Fibroblast of skin of left biceps (primary cell): Measurements from ENCODE around the gene NUP205.

Experiments
- DNase-seq, 2 experiments: peaks; one replicate each; pipeline ENCODE4 v3.0.0-alpha.2; 2013; ENCODE audit warnings: low read depth in 2 of 2

Gene NUP205

GRCh38 chr7:135550196-135550595 is 7.5 kb upstream of the NUP205 start:
- DNase-seq = no peak

DNA sequence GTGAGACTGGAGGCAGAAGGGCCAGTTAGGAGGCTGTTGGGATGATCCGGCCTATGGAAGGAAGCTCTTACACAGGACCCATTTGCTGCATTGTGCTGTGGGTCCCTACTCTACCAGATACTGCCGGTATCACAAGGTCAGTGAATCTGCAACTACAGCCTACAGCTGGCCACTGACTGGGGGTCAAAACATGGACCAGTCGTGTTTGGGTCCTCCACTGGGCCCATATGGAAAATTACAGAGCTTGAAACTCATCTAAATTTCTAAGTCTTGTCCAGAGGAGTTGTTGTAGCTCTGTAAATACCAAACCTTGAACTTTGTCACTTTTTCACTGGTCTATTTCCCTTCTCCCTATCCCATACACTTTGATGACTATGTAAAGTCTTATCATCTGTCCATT is 5.6 kb upstream of the NUP205 start:
- DNase-seq = no peak

DNA sequence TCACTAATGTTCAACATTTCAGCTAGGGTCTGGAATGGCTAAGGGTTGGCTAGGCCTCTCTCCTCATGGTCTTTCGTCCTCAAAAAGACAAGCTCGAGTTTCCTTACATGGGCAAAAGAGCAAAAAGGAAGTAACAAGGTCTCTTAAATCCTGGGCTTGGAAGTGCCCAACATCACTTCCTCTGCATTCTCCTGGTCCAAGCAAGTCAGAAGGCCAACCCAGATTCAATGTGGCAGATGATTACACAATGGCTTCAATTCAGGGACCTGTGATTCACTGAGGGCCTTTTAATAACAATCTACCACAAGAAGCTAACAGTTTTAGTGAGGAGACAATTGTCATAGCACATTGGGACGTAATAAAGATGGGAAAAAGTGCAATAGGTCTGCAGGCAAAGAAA is 4.4 kb upstream of the NUP205 start:
- no peak for DNase-seq

- no peak for DNase-seq
Measured at GRCh38 chr7:135558337-135558767, 635 bp downstream of the NUP205 start.

DNA sequence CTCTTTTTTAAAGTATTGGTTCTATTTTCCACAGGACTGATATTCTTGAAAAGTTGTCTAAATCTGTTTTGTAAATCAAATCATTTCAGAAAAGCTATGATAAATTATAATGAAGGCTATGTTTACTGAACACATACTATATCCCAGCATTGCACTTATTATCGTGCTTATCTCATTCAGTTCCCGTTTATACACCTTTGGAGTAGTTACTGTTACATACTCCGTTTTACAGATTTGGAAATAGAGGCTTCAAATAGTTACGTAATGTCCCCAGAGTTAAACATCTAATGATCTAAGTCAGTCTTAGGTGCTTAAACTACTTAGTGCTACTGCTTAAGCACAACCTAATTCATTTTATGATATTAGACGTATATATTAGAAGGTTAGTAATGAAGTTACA is 1.2 kb downstream of the NUP205 start:
- DNase-seq = no peak

DNA sequence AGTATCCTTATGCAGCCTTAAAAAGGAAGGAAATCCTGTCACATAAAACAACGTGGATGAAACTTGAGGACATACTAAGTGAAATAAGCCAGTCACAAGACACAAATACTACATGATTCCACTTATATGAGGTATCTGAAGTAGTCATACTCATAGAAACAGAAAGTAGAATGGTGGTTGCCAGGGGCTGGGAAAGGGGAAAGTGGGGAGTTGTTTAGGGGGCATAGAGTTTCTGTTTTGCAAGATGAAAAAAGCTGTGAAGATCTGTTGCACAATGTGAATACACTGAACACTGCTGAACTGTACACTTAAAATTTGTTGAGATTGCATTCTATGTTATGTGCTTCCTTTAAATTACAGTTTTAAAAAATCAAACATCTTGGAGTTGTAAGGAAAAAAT is 2.9 kb downstream of the NUP205 start:
- DNase-seq = no peak

- no peak for DNase-seq
Measured at GRCh38 chr7:135562720-135563119, 5.0 kb downstream of the NUP205 start.

DNA sequence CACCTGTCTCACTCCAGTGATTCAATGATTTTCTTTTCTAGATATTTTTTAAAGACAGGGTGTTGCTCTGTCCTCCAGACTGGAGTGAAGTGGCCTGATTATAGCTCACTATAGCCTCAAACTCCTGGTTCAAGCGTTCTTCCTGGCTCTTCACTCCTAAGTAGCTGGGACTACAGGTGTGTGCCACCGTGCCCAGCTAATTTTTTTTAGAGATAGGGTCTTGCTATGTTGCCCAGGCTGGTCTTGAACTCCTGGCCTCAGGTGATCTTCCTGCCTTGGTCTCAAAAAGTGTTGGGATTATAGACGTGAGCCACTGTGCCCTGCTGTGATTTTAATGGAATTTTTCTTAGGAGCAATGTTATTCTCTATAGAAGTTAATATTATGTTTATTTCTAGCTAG is 14.1 kb downstream of the NUP205 start:
- no peak for DNase-seq

DNA sequence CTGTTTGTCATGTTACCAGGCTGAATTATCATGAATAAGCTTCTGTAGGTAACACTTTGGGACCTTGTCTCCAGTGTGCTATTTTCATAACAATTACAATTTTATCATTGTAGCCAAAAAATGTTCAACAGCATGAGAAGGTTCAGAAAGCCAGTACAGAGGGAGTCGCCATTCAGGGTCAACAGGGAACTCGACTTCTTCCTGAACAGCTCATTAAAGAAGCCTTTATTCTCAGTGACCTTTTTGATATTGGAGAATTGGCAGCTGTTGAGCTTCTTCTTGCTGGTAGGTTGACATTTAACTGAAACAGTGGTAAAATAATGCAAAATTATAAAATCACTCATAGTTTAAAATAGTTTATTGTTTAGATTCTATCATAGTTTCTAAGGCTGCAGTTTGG is 15.8 kb downstream of the NUP205 start:
- DNase-seq = no peak

DNA sequence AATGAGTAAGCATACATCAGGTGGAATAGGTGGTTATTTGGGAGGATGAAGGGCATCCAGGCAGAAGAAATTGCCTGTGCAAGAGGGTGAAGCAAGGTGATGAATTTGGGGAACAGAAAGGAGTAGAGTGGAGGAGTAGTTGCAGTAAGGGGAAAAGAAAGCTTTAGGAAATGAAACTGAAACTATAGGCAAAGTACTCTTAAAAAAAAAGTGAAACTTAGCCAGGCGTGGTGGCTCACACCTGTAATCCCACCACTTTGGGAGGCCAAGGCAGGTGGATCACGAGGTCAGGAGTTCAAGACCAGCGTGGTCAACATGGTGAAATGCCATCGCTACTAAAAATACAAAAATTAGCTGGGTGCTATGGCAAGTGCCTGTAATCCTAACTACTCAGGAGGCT is 17.6 kb downstream of the NUP205 start:
- no peak for DNase-seq

DNA sequence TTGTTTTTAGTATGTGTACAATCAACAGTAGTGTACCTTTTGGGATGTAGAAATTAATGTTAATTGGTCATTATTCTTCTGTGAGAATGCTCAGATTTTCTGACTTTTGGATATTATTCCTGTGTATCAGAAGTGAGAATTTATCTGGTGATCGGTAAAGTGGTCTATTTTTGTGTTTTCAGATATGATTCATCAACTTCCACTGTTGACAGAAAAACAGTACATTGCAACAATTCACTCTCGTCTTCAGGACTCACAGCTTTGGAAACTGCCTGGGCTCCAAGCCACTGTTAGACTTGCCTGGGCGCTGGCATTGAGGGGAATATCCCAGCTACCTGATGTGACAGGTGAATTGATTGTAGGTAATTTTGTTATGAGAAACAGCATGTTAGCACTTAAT is 20.9 kb downstream of the NUP205 start:
- no peak for DNase-seq

GRCh38 chr7:135584362-135585353 is 26.9 kb downstream of the NUP205 start:
- DNase-seq = no peak

DNA sequence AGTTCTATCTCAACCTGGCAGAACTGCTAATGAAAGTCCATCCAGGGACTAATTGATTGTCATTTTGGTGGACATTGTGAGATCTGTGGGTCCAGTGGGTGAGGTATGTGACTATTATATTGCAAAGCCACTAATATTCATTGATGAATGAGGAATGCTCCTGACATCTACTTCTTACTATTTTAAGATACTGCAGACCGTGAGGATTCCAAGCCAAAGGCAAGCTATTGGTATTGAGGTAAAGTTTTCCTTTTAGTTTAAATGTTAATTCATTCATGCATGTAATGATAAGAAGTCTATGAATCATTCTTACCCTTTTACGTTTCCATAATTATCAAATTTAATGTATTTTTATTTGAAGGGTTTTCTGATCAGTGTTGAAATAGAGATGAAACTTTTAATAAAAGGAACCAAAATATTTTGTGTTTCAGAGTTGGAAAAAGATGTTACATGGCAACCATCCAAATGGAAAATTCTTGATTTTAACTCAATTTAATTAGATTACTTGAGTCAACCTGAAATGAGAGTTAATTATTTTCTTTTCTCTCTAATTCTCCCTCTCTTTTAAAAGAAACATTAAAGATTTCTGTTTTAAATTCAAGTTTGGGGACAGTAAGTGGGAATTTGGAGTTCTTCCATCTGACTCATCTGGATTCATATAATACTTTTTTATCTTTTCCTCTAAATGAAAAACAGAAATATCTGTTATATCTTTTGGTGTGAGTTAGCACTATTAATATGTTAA is 39.6 kb downstream of the NUP205 start:
- DNase-seq = peak in 1 of 2 experiments; percentile 8

DNA sequence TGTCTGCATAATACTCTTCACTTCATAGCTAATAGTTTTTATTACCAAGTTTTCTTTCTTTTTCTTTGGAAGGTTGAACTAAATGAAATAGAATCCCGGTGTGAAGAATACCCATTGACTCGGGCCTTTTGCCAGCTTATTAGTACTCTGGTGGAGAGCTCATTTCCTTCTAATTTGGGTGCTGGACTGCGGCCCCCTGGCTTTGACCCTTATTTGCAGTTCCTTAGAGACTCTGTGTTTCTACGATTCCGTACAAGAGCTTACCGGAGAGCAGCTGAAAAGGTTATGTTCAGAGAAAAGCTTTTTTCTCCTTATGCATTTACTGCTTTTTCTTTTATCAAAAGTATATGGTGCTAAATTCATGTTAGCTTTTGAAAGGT is 40.2 kb downstream of the NUP205 start:
- DNase-seq = no peak

- no peak for DNase-seq
Measured at GRCh38 chr7:135599471-135599870, 41.8 kb downstream of the NUP205 start.

- no peak for DNase-seq
Measured at GRCh38 chr7:135600226-135600625, 42.5 kb downstream of the NUP205 start.

DNA sequence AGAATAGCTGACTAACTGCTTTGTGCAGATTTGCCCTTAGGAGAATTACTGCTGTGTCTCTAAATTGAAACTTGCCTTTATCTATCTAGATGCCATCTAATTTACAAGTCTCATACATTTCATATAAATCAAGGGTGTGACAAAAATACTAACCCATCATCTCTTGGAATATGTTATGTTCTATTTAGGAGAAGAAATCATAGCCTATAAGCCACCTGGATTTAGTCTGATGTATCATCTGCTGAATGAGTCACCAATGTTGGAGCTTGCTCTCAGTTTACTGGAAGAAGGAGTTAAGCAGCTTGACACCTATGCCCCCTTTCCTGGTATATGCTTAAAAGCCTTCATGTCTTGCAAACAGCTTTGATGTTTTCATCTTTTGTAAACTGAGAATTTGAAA is 43.5 kb downstream of the NUP205 start:
- no peak for DNase-seq

GRCh38 chr7:135602304-135602703 is 44.6 kb downstream of the NUP205 start:
- no peak for DNase-seq

DNA sequence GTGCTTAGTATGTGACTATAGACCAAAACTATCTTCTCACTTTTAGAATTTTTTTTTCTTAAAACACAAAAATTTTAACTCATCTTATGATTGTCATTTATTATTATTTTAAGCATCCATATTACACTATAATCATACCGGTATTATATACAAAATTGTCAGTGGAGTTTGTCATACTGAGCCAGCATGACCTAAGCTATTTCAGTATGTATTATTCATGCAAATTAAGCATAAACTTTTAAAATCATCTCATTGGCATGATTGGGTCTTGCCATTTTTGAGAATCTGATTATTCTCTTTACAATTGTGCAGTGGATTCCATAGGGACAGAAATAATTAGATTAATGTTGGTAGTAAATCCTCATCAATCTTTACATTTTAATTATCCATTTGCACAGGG is 58.4 kb downstream of the NUP205 start:
- DNase-seq = no peak

DNA sequence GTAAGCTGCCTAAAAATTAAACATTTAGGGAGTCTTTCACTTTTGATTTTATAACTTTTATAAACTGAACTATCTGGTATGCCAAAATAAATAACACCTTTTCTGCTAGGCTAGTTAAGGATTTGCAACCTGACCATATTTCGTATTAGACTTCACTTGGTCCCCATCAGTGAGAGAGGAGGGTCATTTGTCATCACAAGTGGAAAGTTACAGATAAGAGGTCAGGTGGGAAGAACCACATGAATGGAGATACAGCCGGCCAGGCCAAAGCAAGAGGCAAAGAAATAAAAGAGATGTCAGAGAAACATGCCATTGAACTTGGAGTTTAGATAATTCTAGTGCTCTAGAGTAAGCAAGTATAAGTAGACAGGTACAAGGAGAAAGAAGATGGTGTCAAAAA is 60.1 kb downstream of the NUP205 start:
- no peak for DNase-seq

DNA sequence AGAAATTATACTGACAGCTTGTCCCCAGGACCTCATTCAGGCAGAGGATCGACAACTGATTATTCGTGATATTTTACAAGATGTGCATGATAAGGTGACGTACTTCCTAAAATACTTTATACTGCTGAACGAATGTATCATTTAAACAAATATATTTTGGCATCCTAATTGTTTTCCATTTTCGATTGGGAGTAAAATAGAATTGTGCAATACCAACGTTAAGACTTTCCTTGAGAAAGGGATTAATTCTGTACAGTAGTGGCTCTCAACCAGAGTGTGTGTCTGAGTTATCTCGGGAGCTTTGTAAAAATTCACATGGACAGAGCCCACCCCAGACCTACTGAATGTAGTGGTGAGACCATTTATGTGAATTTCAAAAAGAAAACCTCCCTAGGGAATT is 60.8 kb downstream of the NUP205 start:
- DNase-seq = no peak

- DNase-seq = no peak
Measured at GRCh38 chr7:135620447-135620846, 62.7 kb downstream of the NUP205 start.
